Fibroblast of lung (primary cell): ENCODE data around the gene CCL11.

Experiments
- CTCF ChIP-seq, 2 donors: IDR thresholded peaks in 1 of 2; conservative IDR thresholded peaks in 1 of 2; 1 replicate in 1 of 2; 2 replicates in 1 of 2; pipeline ENCODE4 v1.5.1; 2011 to 2012; ENCODE audit warnings: low read length in 2 of 2, control low read depth in 1 of 2, inconsistent platforms in 1 of 2, low read depth in 1 of 2, mild to moderate bottlenecking in 1 of 2
- EZH2 ChIP-seq: IDR thresholded peaks from 2 replicates; pipeline ENCODE4 v1.5.1; 2012; ENCODE audit warnings: low read length, control low read depth, mild to moderate bottlenecking; ENCODE audit errors: missing control alignments

- TF ChIP-seq CTCF (conservative IDR thresholded peaks at IDR 0.05 in 1 of 2, IDR thresholded peaks at IDR 0.05 in 1 of 2; ENCODE audit: low read depth in 1 of 2, low read length in 2 of 2) (no peak), EZH2 (no peak)
Measured at GRCh38 chr17:34237458-34237857, 48.1 kb upstream of the CCL11 start.
